NCI-H2196 (cell line): ENCODE measurements around the gene JAG2.

Source experiments
- DNase-seq: peaks from one replicate; lab custom pipeline; 2025; ENCODE audit not compliant: unreplicated experiment; lab: John Stamatoyannopoulos, UW

The JAG2 gene

GRCh38 chr14:105141026-105141425, 27.6 kb downstream of the JAG2 start:
- no peak for DNase-seq

GRCh38 chr14:105140581-105140980, 28.0 kb downstream of the JAG2 start:
- no peak for DNase-seq

GRCh38 chr14:105139831-105140239, 28.7 kb downstream of the JAG2 start:
- no peak for DNase-seq

- no peak for DNase-seq
Measured at GRCh38 chr14:105139212-105139825, 29.3 kb downstream of the JAG2 start.

- DNase-seq, result no peak
Measured at GRCh38 chr14:105138551-105139111, 29.9 kb downstream of the JAG2 start.

- DNase-seq, result no peak
Measured at GRCh38 chr14:105138021-105138541, 30.5 kb downstream of the JAG2 start.

GRCh38 chr14:105137481-105138020, 31.0 kb downstream of the JAG2 start:
- no peak for DNase-seq

- DNase-seq, result no peak
Measured at GRCh38 chr14:105136401-105137322, 31.9 kb downstream of the JAG2 start.

- DNase-seq, result no peak
Measured at GRCh38 chr14:105135700-105136395, 32.7 kb downstream of the JAG2 start.

- no peak for DNase-seq
Measured at GRCh38 chr14:105132921-105133654, 35.5 kb downstream of the JAG2 start.

- DNase-seq, result no peak
Measured at GRCh38 chr14:105131241-105131640, 37.3 kb downstream of the JAG2 start.

GRCh38 chr14:105128059-105128458, 40.5 kb downstream of the JAG2 start:
- no peak for DNase-seq

- no peak for DNase-seq
Measured at GRCh38 chr14:105126981-105127329, 41.6 kb downstream of the JAG2 start.

GRCh38 chr14:105126126-105126980, 42.2 kb downstream of the JAG2 start:
- DNase-seq, result no peak

GRCh38 chr14:105124823-105125222, 43.8 kb downstream of the JAG2 start:
- no peak for DNase-seq

- no peak for DNase-seq
Measured at GRCh38 chr14:105123981-105124765, 44.4 kb downstream of the JAG2 start.

- no peak for DNase-seq
Measured at GRCh38 chr14:105123064-105123665, 45.4 kb downstream of the JAG2 start.

- no peak for DNase-seq
Measured at GRCh38 chr14:105120056-105120455, 48.5 kb downstream of the JAG2 start.
